ENCODE measurements around the gene SCN4A. TPM values are rescaled to one million over a fixed set of nuclear protein-coding genes. Genes with fewer than 3 reads are reported as not detected.

SCN4A gene
- total RNA-seq, 1 donor from 2014 or later: not detected

DNA sequence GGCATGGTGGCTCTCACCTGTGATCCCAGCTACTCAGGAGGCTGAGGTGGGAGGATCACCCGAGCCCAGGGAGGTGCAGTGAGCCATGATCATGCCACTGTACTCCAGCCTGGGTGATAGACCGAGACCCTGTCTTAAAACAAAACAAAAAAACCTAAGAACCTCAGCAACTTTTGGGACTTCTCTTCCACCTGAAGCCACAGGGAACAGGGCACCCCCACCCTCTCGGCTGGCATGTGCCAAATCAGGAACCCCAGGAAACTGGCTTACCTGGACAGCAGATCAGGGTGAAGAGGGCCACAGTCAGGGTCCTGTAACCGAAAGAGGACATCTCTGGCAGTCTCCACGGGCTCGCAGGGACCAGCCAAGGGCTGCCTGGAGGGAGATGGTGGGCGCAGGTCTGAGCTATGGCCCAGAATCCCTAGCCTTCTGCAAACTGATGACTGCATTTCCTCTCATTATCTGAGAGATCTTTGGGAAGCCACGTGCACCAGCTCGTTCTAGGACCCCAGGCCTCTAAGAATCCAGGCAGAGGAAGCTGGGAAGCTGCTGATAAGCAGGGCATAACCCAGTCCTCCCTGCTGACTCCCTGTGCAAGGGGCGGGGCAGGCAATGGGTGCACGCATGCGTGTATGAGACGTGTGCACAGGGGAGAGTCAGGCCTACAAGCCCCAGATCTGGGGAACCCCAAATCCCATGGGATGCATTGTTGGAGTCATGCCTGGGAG is 33.8 kb upstream of the SCN4A start:
- no peaks in the 10 kb centered on the region for H3K36me3 ChIP-seq
- H3K9me3 ChIP-seq: no peaks in the 10 kb centered on the region
- H3K4me1 ChIP-seq: peaks cover 41% of the 10 kb centered on the region
- H3K27me3 ChIP-seq: no peaks in the 10 kb centered on the region
- DNase-seq (no peak), ATAC-seq (peak; percentile 55)
- H3K4me3 ChIP-seq: peak overlapping the region; percentile 31
- intact Hi-C loops (cut with DNase I): no loop called here
- TF ChIP-seq, protein P1, sequence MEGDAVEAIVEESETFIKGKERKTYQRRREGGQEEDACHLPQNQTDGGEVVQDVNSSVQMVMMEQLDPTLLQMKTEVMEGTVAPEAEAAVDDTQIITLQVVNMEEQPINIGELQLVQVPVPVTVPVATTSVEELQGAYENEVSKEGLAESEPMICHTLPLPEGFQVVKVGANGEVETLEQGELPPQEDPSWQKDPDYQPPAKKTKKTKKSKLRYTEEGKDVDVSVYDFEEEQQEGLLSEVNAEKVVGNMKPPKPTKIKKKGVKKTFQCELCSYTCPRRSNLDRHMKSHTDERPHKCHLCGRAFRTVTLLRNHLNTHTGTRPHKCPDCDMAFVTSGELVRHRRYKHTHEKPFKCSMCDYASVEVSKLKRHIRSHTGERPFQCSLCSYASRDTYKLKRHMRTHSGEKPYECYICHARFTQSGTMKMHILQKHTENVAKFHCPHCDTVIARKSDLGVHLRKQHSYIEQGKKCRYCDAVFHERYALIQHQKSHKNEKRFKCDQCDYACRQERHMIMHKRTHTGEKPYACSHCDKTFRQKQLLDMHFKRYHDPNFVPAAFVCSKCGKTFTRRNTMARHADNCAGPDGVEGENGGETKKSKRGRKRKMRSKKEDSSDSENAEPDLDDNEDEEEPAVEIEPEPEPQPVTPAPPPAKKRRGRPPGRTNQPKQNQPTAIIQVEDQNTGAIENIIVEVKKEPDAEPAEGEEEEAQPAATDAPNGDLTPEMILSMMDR (IDR thresholded peaks at IDR 0.05): no peak
- peak overlapping the region; percentile 59 for H3K27ac ChIP-seq

DNA sequence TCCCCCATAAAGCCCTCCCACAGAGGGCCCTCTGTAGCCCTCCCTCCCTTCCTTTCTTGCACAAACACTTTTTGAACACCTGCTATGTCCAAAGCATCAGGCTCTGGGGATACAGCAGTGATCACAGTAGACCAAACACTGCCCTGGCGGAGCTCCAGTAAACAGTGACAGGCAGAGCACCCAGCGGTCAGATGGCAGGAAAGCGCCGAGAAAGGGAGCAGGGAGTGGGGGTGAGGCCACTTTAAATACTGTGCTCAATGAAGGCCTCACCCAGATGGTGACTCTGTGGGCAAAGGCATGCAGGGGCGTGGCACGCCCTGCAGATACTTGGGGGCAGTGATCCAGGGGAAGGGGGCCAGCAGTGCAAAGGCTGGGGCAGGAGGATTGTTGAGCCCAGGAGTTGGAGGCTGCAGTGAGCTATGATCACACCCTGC is 33.0 kb upstream of the SCN4A start:
- H3K27ac ChIP-seq: peak overlapping the region; percentile 59
- TF ChIP-seq, protein P1 (IDR thresholded peaks at IDR 0.05): no peak
- no peaks in the 10 kb centered on the region for H3K9me3 ChIP-seq
- H3K4me3 ChIP-seq: peak overlapping the region; percentile 31
- no peaks in the 10 kb centered on the region for H3K36me3 ChIP-seq
- H3K4me1 ChIP-seq: peaks cover 46% of the 10 kb centered on the region
- no peaks in the 10 kb centered on the region for H3K27me3 ChIP-seq
- ATAC-seq (peak; percentile 47), DNase-seq (no peak)
- intact Hi-C loops (cut with DNase I): no loop called here

DNA sequence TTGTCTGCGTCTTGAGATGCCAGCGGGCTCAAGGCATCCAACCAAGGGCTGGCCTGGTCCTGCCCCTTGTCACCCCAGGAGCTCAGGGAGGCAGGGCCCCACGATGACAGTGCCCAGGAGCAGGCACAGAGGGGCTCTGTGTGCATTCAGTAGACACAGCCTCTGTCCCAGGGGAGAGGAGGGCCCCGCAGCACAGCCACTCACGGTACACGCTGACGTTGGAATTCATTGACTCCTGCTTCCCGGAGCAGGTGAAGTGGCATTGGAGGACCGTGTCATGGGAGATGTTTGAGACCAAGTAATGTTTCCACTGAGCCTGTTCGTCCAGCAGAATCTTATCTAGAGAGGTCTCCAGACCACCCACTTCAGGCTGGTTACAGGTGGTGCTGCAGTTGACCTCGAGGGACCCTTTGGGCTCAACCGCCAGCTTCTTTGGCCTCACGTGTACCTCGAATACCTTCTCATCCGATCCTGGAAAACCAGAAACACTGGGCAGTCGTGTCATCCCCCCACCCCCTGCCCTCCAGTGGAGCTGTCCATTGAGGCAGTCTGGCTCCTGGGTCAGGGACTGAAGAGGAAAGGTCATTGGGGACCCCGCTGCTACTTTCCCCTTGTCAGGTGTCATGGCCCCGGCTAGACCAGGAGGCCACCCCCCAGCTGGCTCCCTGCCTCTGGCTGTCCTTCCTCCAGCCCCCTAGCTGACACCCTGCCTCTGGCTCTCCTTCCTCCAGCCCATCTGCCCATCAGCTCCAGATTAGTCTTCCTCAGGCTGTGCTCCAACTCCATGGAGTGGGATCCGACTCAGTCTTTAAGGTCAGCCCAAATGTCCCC is 32.4 kb upstream of the SCN4A start:
- no peaks in the 10 kb centered on the region for H3K27me3 ChIP-seq
- peak overlapping the region; percentile 31 for H3K4me3 ChIP-seq
- DNase-seq (no peak), ATAC-seq (no peak)
- H3K36me3 ChIP-seq: no peaks in the 10 kb centered on the region
- H3K4me1 ChIP-seq: peaks cover 46% of the 10 kb centered on the region
- TF ChIP-seq, protein P1 (IDR thresholded peaks at IDR 0.05): no peak
- no peak overlapping the region for H3K27ac ChIP-seq
- intact Hi-C loops (cut with DNase I): no loop called here
- no peaks in the 10 kb centered on the region for H3K9me3 ChIP-seq

DNA sequence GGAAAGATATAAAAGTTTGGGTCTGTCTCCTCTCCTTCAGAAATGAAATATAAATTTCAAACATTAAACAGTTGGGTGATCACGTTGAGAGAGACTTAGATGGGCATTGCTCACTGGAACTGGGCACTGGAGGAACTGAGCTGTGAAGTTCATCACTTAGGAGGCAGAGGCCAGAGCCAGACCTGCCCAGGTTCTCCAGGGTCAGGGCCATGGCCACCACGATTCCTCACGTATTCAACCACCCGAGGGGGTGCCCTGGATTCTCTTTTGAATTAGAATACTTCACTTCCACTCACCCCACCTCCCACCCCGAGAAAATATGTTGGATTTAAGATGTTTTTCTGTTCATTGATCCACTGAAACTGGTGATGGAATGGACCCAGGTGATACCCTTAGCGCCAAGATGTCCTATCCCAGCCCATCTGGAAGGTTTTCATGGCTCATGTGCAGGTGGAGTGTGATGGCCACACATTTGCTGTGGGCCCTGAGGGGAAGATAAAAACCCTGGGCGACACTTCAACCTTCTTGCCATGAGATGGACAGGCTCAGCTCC is 31.6 kb upstream of the SCN4A start:
- no peak overlapping the region for H3K4me3 ChIP-seq
- no peak for ATAC-seq
- peaks cover 38% of the 10 kb centered on the region for H3K4me1 ChIP-seq
- no peaks in the 10 kb centered on the region for H3K27me3 ChIP-seq
- intact Hi-C loops (cut with DNase I): no loop called here
- no peak for DNase-seq
- TF ChIP-seq, protein P1 (IDR thresholded peaks at IDR 0.05): no peak
- no peaks in the 10 kb centered on the region for H3K9me3 ChIP-seq
- no peaks in the 10 kb centered on the region for H3K36me3 ChIP-seq
- no peak overlapping the region for H3K27ac ChIP-seq

DNA sequence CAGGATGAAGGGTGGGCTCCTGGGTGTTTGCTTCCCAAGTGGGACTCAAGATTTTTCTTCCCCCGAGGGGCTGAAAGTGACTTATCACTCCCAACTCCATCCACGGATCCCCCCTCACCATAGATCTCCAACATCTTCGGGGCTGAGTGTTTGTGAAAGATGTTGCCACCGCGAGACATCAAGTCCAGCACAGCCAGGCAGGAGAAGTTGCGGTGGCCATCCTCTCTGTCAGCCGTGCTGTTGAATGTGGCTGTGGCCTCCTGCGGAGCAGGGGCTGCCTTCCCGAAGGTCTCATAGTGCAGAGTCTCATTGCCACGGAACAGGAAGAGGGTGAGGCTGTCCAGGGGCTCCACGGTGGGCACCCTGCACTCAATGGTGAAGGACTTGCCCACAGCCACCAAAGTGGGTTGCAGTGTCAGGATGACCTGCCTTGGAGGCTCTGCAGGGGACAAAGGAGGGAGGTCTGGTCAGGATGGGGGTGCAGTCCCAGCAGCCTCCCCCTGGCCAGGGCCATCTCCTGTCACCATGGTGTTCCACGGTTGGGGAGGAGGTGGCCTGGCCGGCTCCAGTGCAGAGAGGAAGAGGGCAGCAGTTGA is 30.9 kb upstream of the SCN4A start:
- DNase-seq (no peak), ATAC-seq (no peak)
- Histone ChIP-seq H3K27ac (no peak overlapping the region), H3K4me1 (peaks cover 35% of the 10 kb centered on the region), H3K9me3 (no peaks in the 10 kb centered on the region), H3K36me3 (no peaks in the 10 kb centered on the region), H3K27me3 (no peaks in the 10 kb centered on the region), H3K4me3 (no peak overlapping the region)
- intact Hi-C loops (cut with DNase I): no loop called here
- TF ChIP-seq, protein P1 (IDR thresholded peaks at IDR 0.05): no peak

Measured in upper lobe of right lung (tissue), 1 donor.